ENCODE results near the gene GMDS. TPM values are rescaled to one million over a fixed set of nuclear protein-coding genes. Genes with fewer than 3 reads are reported as not detected.

Gene GMDS
- total and polyA plus RNA-seq, 2 of the 8 experiments (the other 6 are each of a cell fraction or from before 2014, with no cell fraction given) = 16.8 to 50.0 TPM

- Histone ChIP-seq H3K36me3 (ENCODE audit: control insufficient read depth in 2 of 4, insufficient read depth in 4 of 4, low read length in 3 of 4) (0 out of 8 replicates have a peak, but pooled peaks cover 0 to 7% (median 0%) of the 10 kb centered on the region in 4 experiments), H3K14ac (ENCODE audit: insufficient read length) (no peak overlapping the region), H2BK20ac (ENCODE audit: low read length) (no peak overlapping the region), H4K8ac (ENCODE audit: extremely low read depth, insufficient read depth, low read length) (no peak overlapping the region), H3K4me3 (ENCODE audit: extremely low read depth in 1 of 4, insufficient read depth in 2 of 4, low read depth in 3 of 4, low read length in 4 of 4) (no peak overlapping the region), H3K56ac (replicated peaks; ENCODE audit: insufficient read length, low read depth, low read length) (no peak overlapping the region), H3K27ac (ENCODE audit: low read depth, low read length) (no peak overlapping the region), H4K91ac (replicated peaks; ENCODE audit: insufficient read length, low read length) (no peak overlapping the region), H4K20me1 (replicated peaks in 1 of 2; ENCODE audit: control insufficient read depth in 1 of 2, insufficient read depth in 2 of 2, low read length in 2 of 2) (no peaks in the 10 kb centered on the region), H3K23ac (ENCODE audit: insufficient read length) (no peak overlapping the region), H3K4me1 (replicated peaks in 1 of 4; ENCODE audit: control insufficient read depth in 3 of 4, insufficient read depth in 4 of 4, low read length in 3 of 4) (peaks cover 0 to 3% (median 0%) of the 10 kb centered on the region in 4 experiments; a peak in 2 of 7 replicates), H3K18ac (ENCODE audit: extremely low read depth, low read length) (no peak overlapping the region), H2BK12ac (ENCODE audit: low read depth, low read length) (no peak overlapping the region), H3K9me3 (ENCODE audit: insufficient read depth in 2 of 2, low read depth in 1 of 2, low read length in 1 of 2) (peaks cover 7 to 13% of the 10 kb centered on the region in 2 experiments; a peak in 3 of 4 replicates), H3K9ac (replicated peaks in 1 of 4; ENCODE audit: extremely low read depth in 1 of 4, low read depth in 3 of 4, low read length in 3 of 4) (no peak overlapping the region), H2BK120ac (replicated peaks; ENCODE audit: low read depth, low read length) (no peak overlapping the region), H2BK15ac (ENCODE audit: low read length) (no peak overlapping the region), H3K27me3 (replicated peaks in 1 of 4; ENCODE audit: control insufficient read depth in 3 of 4, extremely low read depth in 1 of 4, insufficient read depth in 3 of 4, low read length in 3 of 4) (no peaks in the 10 kb centered on the region), H4K5ac (ENCODE audit: insufficient read length, low read depth, low read length) (no peak overlapping the region), H3K79me2 (ENCODE audit: control insufficient read depth in 1 of 2, insufficient read depth in 2 of 2, low read length in 2 of 2) (peaks cover 0 to 27% of the 10 kb centered on the region in 2 experiments; a peak in 2 of 4 replicates), H3K23me2 (ENCODE audit: low read depth, low read length) (no peaks in the 10 kb centered on the region), H2AK5ac (ENCODE audit: low read depth, low read length) (no peak overlapping the region), H3K4ac (replicated peaks; ENCODE audit: insufficient read length, low read depth, low read length) (no peak overlapping the region), H2AFZ (ENCODE audit: low read length) (no peak overlapping the region), H3K4me2 (ENCODE audit: insufficient read depth in 1 of 2, low read depth in 2 of 2, low read length in 2 of 2) (no peak overlapping the region), H2BK5ac (ENCODE audit: low read depth, low read length) (no peak overlapping the region), H3K79me1 (ENCODE audit: low read depth, low read length) (peaks cover 6% of the 10 kb centered on the region; the same call in 1 of the 2 replicates)
- DNase-seq (ENCODE audit: low read depth in 1 of 2, low spot score in 2 of 2) (no peak), FAIRE-seq (no peak)
- POLR2A ChIA-PET (ENCODE audit: partially characterized antibody) = interaction anchor here (1.1 kb wide), 1 partner anchor 17 kb away, joined by 3 read pairs; no protein-coding TSS in a partner anchor
- CTCF ChIA-PET (ENCODE audit: partially characterized antibody) = no interaction called here
- WGBS, 2 experiments (ENCODE audit: extremely low coverage in 1 of 2, insufficient coverage in 1 of 2, insufficient read length in 1 of 2, insufficient replicate concordance in 2 of 2, low coverage in 1 of 2, low lambda C conversion rate in 2 of 2, missing lambda C conversion rate in 1 of 2) = 100% methylated on average over 1 of the region's 1 CpG; no CpG with 5 or more reads in 1 of the 2 experiments
- TF ChIP-seq TAF7 (optimal IDR thresholded peaks at IDR 0.05; ENCODE audit: borderline replicate concordance, low read depth, low read length) = no peak
Measured at GRCh38 chr6:2165286-2165685, 80.1 kb downstream of the GMDS start.
